ENCODE data around the gene KMT2C.

The KMT2C gene

DNA sequence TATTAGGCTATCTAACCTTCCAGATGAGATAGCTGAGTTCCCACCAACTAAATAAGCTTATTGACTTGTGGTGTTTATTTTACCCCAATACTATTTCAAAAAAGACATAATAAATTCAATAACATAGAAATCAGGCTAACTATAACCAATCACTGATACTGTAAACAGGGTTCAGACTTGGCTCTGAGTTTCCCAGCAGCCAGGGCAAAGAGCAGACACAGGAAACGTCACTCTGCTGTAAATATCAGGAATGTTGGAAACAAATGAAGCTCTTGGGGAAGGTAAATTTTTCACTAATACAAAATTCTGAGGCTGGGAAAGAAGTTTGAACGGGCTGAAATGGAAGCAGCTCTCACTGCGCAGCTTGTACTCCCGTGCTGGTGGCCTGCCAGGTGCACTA lies 295.7 kb downstream of the KMT2C start:
- DNase-seq (ENCODE audit: low read depth) = no peak

DNA sequence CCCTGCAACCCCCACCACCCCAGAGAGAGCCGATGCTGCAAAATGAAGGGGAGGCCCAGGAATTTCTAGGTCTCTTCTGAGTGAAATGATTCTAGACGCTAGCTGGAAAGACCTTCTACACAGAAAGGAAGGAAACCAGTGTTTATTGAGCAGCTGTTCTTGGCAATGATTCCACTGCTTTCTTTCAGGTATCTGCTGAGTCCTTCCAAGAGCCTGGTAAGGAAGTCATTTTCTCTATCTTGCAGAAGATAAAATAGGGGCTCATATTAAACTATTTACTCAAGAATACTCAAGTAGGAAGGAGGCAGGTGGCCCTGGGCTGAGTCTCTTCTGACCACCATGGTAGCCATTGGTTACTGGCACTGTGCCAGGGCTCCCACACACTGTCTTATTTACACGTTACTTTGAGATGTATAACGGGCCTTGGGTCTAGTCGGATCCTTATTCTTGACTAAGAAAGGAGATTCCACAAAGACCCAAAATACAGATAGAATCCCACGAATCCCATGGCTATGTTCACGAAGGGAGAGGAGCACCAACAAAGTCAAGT lies 298.3 kb downstream of the KMT2C start:
- no peak for DNase-seq (ENCODE audit: low read depth)

DNA sequence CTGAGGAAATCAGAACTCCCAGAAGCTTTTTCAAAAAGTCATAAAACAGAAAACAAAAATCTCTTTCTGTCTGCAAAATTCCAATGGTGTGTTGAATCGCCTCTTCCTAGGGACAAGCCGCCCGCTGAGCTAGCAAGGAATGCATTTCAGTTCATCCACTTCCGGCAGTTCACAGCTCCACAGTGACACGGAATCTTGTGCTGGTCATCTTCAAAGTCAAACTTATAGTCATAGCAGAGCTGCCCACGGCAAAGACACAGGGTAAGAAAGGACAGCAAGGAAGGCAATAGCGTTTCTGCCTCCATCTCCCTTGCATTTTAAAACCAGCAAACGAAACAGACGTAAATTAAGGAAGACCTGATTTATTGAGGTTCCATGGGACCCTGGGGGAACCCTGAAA lies 299.1 kb downstream of the KMT2C start:
- no peak for DNase-seq (ENCODE audit: low read depth)

DNA sequence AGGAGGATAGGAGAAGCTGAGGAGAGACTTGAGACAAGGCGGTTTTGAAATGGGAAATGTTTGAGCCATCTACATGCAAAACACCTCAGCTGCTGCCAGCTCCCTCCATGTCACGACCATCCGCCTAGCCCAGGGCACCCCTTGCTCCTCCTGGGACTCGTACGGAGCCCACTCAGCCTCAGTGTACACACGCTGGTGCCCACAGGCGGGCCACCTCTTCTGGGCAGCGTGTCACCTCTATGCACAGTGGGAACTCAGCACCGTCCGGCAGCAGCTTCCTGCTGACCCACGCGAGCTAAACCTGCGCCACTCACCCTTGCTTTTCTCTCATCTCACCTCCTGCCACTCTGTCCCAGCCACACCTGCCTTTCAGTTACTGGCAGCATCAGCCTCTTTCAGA lies 302.0 kb downstream of the KMT2C start:
- no peak for DNase-seq (ENCODE audit: low read depth)

DNA sequence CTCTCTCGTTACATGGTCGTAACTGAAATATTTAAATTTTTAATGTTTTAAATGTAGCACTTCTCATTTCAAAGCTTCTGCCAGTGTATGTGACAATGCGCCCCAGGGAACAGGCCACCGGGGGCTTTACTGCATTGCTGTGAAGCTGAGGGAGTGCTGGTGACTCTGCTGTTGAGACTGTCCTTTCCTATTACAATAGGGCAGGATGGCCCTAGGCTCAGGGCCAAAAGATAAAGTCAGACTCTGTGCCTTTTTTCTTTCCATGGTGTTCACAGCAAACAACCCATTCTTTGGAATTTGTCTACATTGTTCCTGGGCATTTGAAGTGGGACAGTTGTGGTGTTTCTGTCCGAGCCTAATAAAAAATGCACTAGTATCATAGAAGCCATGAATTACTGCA lies 303.0 kb downstream of the KMT2C start:
- no peak for DNase-seq (ENCODE audit: low read depth)

DNA sequence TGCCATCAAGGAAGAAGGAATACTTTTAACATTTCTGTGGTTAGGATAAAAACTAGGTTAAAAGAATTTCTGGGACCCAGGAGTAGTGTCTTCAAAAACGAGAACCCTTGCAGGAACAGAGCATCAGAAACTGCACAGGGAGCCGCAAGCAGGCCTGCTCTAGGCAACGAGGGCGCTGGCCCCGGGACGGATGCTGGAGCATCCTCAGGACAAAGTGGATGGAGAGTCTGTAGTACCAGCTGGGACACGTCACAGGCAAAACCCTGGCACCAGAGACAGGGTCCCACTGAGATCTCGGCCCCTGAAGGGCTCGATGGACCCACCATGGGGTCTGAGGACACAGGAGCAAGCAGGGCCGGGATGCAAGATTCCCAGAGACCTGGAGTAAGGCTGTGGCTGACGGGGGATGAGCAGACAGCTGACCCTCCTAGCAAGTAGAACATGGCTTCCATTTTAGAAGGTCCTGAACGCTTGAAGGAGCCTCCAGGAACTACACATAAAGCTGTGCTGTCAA lies 303.8 kb downstream of the KMT2C start:
- no peak for DNase-seq (ENCODE audit: low read depth)

DNA sequence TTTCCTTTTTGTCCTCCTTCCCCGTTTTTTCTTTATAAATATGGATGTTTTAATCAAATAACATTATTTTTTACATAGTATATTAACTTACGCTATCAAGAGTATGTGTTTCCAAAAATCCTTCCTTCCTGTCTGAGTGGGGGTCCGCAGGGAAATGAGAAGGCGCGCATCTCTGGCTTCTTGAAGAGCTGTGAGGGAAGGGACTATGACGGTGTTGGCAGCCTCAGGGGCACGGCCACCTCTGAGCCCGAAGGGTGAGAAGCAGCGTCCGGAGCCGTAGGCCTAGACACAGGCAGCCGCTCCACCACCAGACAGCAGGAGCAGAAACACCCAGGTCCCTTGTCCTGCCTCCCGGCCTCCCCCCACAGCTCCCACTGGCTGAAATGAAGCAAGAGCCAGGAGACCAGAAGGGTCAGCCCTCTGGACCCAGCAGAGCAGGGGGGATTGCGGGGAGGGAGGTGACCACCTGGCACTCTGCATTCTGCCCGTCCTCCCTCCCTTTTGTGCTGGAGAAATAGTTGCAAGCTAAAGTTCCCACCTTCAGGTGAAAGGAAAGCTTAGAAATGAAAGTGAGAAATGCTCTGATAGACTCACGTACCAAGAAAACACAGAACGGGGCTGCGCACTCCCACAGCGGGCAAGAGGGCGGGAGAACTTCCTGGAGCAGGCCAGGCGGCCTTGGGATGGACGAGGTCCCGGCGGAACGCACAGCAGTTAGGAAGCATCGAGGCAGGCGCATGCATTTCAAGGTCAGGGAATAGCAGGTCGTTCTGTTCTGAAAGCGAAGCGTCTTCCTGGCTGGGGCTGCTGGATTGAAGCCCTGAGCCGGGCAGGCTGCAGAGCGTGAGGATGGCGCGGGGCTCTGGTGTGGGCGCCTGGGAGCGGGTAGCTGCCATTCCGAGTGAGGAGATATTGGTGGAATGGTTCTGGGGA lies 304.9 kb downstream of the KMT2C start:
- DNase-seq (ENCODE audit: low read depth) = no peak

DNA sequence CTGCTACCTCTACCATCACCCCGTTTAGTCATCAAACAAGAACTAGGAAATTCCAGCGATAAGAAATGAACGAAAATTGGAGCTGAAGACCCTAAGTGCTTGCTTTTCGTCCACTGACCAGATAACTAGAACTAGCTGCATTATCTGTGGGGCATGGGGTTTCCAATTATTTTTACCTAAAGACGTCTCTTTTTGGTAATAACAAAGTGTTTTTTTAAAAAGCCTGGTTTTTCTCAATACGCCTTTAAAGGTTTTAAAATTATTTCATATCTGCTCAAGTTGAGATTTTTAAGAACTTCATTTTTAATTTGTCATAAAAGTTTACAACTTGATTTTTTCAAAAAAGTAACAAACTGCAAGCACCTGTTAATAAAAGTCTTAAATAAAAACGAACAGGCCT lies 306.1 kb downstream of the KMT2C start:
- DNase-seq (ENCODE audit: low read depth) = no peak

DNA sequence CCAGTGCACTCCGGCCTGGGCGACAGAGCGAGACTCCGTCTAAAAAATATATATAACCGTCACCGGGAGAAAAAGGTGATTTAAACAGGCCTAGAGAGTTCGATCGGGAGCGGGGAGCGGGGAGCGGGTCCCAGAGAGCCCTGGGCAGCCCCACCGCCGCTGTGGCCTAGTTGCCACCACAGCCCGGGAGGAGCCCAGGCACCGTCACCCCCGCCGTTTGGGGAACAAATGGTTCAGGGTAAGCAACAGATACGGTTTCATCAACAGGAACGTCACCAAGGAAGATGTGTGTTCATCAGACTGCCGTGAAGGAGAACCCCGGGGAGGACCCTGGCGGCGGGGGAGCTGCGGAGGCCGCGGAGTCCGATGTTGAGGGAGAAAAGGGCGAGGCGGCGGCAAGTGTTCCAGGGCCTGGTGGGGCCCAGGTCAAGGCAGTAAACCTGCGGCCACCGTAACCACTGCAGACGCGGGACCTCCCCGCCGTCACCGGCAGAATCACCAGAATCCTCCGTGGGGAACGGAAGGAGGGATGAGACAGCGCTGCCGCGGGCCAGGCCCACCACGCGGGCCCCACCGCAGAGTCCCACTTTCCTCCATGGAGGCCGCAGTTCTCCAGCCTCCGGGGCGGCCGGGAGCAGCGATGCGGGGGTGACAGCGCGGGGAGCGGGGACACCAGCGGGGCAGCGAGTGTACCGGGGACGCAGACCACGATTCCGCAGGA lies 306.9 kb downstream of the KMT2C start:
- DNase-seq (ENCODE audit: low read depth) = no peak

DNA sequence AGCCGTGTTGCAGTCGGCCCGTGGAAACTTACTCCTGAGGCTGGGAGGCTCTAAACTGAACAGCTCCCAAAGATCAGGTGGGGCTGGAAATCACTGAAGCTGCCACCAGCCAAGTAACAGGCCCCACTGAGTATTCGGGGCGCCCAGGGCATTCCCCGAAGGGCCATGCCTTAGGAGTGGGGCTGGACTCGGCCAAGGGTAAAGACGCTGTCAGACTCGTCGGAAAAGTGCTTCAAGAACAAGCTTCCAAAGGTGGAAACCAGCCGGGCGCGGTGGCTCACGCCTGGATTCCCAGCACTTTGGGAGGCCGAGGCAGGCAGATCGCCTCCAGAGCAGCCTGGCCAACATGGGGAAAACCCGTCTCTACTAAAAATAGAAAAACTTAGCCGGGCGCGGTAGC lies 307.6 kb downstream of the KMT2C start:
- no peak for DNase-seq (ENCODE audit: low read depth)

DNA sequence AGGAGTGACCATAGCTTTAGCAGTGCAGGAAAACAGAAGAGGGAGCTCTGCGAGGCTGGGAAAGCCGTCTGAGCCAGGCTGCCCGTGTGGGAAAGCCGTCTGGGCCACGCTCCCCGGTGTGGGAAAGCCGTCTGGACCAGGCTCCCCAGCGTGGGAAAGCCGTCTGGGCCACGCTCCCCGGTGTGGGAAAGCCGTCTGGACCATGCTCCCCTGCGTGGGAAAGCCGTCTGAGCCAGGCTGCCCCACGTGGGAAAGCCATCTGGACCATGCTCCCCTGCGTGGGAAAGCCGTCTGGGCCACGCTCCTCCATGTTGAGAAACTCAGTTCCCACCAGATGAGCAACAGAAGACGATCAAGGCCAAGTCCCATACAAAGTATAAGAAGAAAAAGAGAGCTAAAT lies 308.6 kb downstream of the KMT2C start:
- DNase-seq (ENCODE audit: low read depth) = no peak

DNA sequence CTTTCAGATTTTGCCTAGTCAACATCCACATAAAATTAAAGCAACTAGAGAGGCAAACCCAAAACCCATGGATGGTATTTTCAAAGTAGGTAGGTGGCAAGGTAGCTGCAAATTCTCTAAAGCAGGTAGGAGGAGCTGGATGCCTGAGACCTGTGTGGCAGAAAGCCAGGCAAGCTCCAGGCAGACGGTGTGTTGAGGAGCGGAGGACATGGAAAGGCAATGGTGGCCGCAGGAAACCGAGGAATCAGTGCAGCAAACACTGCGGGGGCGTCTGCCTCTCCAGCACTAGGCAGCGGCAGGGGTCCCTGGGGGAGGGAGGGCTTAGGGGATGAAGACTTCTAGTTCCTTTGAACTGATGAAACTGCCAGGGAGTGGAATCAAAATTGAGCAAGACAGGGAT lies 309.1 kb downstream of the KMT2C start:
- no peak for DNase-seq (ENCODE audit: low read depth)

DNA sequence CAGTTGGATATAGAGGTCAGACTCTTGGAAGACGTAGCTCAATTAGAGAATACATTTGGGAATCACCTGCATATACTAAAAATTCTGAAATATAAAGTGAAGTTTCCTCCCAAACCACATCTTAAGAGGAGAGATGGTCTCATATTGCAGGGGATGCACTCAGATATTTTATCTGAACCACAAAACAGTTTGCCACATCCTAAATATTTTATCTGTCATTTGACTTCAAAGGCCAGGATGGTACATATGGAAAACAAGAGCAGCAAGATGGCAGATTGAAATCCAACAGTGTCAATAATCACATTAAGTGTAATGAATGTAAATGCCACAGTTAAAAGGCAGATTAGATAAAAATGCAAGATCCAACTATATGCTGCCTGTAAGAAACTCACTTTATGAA lies 313.3 kb downstream of the KMT2C start:
- DNase-seq (ENCODE audit: low read depth) = no peak

DNA sequence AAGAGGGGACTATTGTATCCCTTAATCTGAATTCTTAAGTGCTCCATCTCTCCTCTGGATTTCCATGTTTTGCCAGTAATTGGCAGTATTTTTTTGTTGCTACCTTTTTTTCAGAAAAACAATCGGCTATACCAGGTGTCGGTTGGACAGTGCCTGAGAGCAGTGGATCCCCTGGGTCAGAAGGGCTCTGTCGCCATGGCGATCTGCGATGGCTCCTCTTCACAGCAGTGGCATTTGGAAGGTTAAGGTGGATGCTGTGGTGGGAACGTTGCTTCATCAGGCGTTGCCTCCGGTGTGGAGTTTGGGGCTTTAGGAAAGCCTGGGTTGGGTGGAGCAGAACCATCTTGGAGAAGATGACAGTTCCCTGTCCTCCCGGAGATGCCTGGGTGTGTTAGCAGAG lies 314.4 kb downstream of the KMT2C start:
- no peak for DNase-seq (ENCODE audit: low read depth)

DNA sequence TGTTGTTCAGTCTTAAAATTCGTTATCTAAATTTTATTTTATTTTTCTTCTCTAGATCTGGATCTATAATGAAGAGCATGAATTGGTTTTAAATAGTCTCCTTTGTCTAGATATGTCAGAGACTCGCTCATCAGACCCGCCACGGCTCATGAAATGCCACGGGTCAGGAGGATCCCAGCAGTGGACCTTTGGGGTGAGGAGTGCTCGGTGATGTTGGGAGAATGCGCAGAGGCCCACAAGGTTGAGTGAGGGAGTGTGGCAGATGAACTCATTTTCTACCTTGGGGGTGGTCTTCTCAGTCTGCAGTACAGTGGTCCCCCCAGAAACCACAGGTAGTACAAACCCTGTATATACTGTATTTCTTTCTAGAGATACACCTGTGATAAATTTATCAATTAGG lies 315.0 kb downstream of the KMT2C start:
- no peak for DNase-seq (ENCODE audit: low read depth)

DNA sequence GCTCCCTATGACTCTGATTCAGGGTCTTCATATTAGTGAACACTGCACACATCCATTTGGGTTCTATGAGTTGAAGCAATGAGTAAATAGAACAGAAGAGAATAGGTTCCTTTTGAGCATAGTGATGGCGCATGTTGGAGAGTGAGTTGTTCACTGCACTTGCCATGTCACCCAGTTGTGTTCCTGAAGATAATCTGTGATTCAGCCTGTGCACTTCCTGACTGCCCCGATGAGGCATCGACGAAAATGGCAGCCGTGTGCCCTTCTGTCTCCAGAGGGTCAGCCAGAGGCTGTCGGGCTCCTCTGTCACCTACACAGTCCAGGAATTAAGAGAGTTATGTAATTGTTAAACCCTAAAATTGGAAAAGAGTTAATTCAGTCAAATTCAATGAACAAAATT lies 315.6 kb downstream of the KMT2C start:
- no peak for DNase-seq (ENCODE audit: low read depth)

DNA sequence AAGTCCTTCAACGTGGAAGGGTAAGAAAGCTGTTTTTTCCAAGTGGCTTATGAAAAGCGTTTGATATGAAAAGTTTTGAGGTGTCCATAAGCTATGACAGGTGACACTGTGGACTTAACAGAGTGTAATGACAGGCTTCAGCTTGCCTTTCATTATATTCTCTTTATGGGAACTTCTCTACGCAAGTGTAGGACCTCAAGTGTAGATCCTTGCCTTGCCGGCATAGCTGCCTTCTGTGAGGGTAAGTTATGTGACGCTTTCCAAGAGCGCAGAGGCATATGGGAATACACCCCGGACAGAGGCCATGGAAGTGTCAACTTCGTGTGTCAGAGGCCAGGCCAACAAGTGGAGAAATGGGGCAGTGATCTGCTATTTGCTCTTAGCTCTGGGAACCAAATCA lies 318.4 kb downstream of the KMT2C start:
- DNase-seq (ENCODE audit: low read depth) = no peak

DNA sequence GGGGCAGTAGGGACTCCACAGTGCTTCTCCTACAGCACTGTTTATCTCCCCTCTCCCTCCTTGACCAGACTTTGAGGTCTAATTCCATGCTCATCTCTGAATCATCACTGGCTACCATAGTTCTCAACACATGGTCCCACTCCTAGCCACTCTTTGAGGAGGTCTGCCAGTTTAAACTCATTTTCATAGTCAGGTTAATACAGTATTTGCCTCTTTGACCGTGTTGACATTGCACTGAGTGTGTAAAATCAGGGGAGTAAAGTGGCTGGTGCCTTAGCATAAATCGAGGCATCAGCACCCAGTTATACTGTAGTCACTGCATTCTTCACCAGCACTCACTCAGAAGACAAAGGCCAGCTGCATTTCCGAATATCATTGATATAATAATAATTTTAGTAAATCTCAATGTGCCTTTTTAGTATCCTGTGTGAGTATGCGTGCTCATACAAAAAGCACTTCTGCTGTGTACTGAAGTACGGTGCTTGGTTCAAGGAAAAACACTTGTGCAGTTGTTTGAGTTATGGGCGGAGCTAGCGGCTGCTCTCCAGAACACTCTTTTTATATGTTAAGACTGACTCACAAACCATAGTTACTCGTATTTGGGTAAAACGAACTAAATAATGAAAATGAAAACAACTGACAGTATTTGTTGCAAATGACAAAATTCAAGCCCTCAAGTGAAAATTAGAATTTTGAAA lies 320.6 kb downstream of the KMT2C start:
- DNase-seq (ENCODE audit: low read depth) = no peak

DNA sequence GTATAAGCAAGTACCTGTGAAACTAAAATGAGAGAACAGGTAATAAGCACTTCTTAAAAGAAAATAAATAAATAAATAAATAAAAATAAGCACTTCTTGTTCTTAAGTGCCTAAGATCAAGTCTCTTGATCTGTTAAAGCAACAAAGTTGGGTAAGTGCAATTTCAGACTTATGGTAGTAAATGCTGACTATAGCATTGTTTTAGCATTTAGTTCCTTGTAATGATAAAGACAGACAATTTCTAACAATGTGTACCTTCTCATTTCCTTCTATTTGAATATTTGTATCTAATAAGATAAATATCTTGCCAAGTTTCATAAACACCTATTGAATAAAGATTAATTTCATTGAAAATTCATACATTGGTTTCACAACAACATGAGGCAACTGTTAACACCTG lies 323.0 kb downstream of the KMT2C start:
- DNase-seq (ENCODE audit: low read depth) = no peak

DNA sequence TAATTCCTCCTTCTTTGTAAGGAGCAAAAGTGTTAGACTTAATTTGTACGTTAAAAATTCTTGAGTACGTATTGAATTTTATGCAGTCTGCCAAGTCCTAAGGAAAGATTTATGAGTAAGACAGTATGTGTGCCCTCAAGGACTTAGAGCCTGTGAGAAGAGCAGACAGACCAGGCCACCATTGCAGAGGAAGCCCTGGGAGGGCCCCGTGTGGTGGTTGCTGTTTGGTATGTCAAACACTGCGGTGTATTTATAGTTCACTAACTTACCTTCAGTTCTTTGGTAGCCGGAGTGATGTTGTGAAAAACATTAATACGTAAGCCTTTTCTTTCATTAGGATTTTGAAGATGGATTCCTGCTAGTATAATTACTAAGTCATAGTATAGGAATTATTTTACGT lies 327.4 kb downstream of the KMT2C start:
- DNase-seq (ENCODE audit: low read depth) = no peak

DNA sequence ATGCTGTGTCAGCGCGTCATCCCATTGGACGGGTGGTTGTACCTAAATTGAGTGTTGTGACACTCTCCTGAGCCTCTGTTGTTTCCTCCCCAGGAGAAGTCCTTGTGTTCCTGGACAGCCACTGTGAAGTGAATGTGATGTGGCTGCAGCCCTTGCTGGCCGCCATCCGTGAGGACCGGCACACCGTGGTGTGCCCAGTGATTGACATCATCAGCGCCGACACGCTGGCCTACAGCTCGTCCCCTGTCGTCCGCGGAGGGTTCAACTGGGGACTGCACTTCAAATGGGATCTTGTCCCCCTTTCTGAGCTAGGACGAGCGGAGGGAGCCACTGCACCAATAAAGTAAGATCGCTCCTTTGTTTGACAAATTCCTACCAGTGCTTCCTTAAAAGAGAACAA lies 327.9 kb downstream of the KMT2C start:
- DNase-seq (ENCODE audit: low read depth) = no peak

DNA sequence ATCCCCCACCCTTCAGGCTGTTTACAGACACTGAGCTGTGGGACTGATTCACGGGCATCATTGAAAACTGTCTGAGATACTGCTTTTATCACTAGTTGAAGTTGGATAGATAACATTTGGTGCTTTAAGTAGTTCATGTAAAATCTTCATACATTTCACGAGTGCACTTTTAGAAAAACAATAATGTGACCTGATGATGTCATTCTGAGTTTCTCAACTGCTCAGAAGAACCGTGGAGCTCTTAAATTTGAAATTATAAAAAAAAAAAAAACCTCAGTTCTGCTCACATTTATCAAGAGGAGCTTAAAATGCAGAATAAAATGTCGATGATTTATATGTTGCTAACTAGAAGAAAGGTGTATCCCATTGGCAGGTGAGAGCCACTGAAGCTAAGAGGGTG lies 328.8 kb downstream of the KMT2C start:
- DNase-seq (ENCODE audit: low read depth) = no peak

Measured in activated T-cell treated with anti-CD3 and anti-CD28 coated beads for 1 hour (primary cell).